HEK293 (cell line): ENCODE results near the gene EIF4G3.

Experiments
- REST ChIP-seq: fragments of 450-650 bp; formaldehyde crosslinking; IDR thresholded peaks from 2 replicates; pipeline ENCODE4 v1.5.1; 2016; ENCODE audit warnings: missing biosample characterization, missing genetic modification characterization
- ZBTB20 ChIP-seq: fragments of 450-650 bp; formaldehyde crosslinking; IDR thresholded peaks from 2 replicates; pipeline ENCODE4 v1.5.1; 2016; ENCODE audit warnings: missing biosample characterization, missing genetic modification characterization
- ZNF785 ChIP-seq: fragments of 450-650 bp; formaldehyde crosslinking; IDR thresholded peaks from 2 replicates; pipeline ENCODE4 v1.5.1; 2016; ENCODE audit warnings: missing biosample characterization, missing genetic modification characterization
- ZSCAN23 ChIP-seq: fragments of 450-650 bp; formaldehyde crosslinking; IDR thresholded peaks from 2 replicates; pipeline ENCODE4 v1.5.1; 2016; ENCODE audit warnings: missing biosample characterization, missing genetic modification characterization

- TF ChIP-seq ZBTB20 (tag by site-specific recombination) (no peak), ZSCAN23 (tag by site-specific recombination) (no peak), REST (tag by site-specific recombination) (no peak), ZNF785 (tag by site-specific recombination) (no peak)
Observed at GRCh38 chr1:20763417-20763816, 413.3 kb downstream of the EIF4G3 start.
